ENCODE measurements around the gene DSG2. TPM values are rescaled to one million over a fixed set of nuclear protein-coding genes. Genes with fewer than 3 reads are reported as not detected.

DSG2 gene
- total RNA-seq, 4 donors from 2014 or later = 4.0 to 6.9 (median 5.7) TPM

DNA sequence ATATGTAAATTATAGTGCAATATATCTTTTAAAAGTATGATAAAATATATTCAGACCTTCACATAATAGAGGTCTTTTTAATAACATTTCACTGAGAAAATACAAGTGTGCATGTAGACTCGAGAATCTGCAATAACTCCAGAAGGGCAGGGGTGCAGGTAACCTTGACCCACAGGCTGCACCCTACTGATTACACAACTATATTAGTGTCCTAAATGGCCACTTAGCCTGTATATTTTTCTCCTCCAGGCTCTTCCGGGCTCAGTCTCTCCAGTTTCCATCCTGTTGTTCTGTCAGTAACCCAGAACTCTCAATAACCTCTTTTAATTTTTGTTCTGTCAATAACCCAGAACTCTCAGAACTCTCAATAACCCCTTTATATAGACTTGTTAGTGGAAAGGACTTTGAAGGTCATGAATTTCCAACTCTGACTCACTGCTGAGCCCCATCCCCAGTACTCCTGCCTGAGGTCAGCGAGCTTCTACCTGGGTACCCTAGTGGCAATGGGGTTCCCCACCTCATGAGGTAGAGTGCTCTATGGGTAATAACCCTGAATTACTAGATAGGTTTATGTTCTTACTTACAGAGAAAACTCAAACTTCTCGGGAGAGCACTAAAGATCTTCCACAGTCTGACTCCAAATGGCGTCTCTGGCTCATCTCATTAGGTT lies 85.3 kb downstream of the DSG2 start:
- no peak for DNase-seq (ENCODE audit: low spot score in 2 of 2)
- TF ChIP-seq, protein P1, sequence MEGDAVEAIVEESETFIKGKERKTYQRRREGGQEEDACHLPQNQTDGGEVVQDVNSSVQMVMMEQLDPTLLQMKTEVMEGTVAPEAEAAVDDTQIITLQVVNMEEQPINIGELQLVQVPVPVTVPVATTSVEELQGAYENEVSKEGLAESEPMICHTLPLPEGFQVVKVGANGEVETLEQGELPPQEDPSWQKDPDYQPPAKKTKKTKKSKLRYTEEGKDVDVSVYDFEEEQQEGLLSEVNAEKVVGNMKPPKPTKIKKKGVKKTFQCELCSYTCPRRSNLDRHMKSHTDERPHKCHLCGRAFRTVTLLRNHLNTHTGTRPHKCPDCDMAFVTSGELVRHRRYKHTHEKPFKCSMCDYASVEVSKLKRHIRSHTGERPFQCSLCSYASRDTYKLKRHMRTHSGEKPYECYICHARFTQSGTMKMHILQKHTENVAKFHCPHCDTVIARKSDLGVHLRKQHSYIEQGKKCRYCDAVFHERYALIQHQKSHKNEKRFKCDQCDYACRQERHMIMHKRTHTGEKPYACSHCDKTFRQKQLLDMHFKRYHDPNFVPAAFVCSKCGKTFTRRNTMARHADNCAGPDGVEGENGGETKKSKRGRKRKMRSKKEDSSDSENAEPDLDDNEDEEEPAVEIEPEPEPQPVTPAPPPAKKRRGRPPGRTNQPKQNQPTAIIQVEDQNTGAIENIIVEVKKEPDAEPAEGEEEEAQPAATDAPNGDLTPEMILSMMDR (IDR thresholded peaks at IDR 0.05) = no peak
- no peak for TF ChIP-seq POLR2A (IDR thresholded peaks at IDR 0.05)
- TF ChIP-seq EP300 (IDR thresholded peaks at IDR 0.05) = no peak
- 78 to 79% methylated on average over 5 of the region's 5 CpGs for WGBS, 2 donors
- no peaks in the 10 kb centered on the region for H3K27me3 ChIP-seq
- no peak overlapping the region for H3K27ac ChIP-seq
- no peaks in the 10 kb centered on the region for H3K36me3 ChIP-seq
- H3K9me3 ChIP-seq = no peaks in the 10 kb centered on the region
- H3K4me1 ChIP-seq = no peaks in the 10 kb centered on the region
- H3K4me3 ChIP-seq = no peak overlapping the region

DNA sequence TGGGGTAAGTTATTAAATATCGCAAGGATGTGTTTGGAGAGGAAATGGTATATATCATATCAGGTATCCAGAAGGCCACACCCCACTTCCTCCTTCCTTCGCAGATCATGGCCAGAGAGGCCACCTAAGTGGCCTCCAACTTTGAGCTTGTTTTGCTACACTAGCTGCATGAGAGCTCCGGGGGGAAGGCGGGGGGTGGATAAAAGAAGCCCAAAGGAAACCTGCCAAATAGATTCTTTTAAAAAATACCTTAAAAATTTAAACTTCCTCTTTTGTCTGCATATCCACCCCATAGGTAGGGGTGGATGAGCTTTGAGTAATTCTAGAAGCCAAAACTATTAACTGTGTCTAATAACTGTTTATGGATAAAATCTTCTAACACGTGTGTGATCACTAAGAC lies 88.0 kb downstream of the DSG2 start:
- Histone ChIP-seq H3K27ac (no peak overlapping the region), H3K4me3 (no peak overlapping the region), H3K4me1 (no peaks in the 10 kb centered on the region), H3K36me3 (no peaks in the 10 kb centered on the region), H3K27me3 (no peaks in the 10 kb centered on the region), H3K9me3 (no peaks in the 10 kb centered on the region)
- WGBS, 2 donors = 89 to 96% methylated on average over 5 of the region's 5 CpGs
- no peak for DNase-seq (ENCODE audit: low spot score in 2 of 2)
- TF ChIP-seq EP300 (IDR thresholded peaks at IDR 0.05) = no peak
- TF ChIP-seq POLR2A (IDR thresholded peaks at IDR 0.05) = no peak
- TF ChIP-seq, protein P1 (IDR thresholded peaks at IDR 0.05) = no peak

DNA sequence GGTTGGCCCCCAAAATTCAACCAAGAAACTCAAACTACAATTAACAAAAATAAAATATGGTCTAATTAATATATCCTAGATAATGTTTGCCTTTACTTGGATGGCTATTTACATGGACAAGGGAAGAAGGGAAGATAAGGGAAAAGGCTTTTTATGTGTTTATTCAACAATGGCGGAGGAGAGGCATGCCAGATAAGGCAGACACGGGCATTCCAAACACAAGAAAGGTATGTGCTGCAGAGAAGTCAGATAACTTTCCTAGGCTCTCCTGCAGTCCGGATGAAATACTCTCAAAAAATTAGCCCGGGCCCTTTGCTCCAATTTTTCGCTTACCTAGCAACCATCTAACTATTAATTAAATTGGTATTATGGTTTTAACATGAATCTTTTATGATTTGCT lies 88.6 kb downstream of the DSG2 start:
- no peak for DNase-seq (ENCODE audit: low spot score in 2 of 2)
- Histone ChIP-seq H3K36me3 (no peaks in the 10 kb centered on the region), H3K27me3 (no peaks in the 10 kb centered on the region), H3K27ac (no peak overlapping the region), H3K4me3 (no peak overlapping the region), H3K9me3 (no peaks in the 10 kb centered on the region), H3K4me1 (no peaks in the 10 kb centered on the region)
- TF ChIP-seq, protein P1 (IDR thresholded peaks at IDR 0.05) = no peak
- TF ChIP-seq EP300 (IDR thresholded peaks at IDR 0.05) (no peak), POLR2A (IDR thresholded peaks at IDR 0.05) (no peak)
- 93 to 94% methylated on average over 5 of the region's 5 CpGs for WGBS, 2 donors

DNA sequence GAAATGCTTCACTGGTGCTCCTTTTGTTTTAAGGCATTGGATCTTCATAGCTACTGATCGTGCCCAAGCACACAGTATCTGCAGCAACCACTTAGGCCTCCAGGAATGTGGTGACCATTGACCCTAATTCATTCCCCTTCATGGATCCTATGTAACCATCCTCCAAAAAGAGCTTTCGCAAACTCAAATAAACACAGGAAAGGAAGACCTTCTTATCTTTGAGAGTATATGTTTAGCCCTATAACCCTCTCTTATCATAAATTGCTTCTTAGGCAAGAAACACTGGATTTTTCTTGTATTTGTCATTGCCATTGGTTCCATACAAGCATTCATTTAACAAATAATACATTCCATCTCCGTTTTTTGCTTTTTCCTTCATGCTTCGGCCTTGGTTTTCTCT lies 89.6 kb downstream of the DSG2 start:
- WGBS, 2 donors = 80 to 85% methylated on average over 4 of the region's 4 CpGs
- no peaks in the 10 kb centered on the region for H3K4me1 ChIP-seq
- no peak overlapping the region for H3K27ac ChIP-seq
- DNase-seq (ENCODE audit: low spot score in 2 of 2) = no peak
- no peak overlapping the region for H3K4me3 ChIP-seq
- no peaks in the 10 kb centered on the region for H3K36me3 ChIP-seq
- TF ChIP-seq, protein P1 (IDR thresholded peaks at IDR 0.05) = no peak
- no peaks in the 10 kb centered on the region for H3K9me3 ChIP-seq
- no peaks in the 10 kb centered on the region for H3K27me3 ChIP-seq

DNA sequence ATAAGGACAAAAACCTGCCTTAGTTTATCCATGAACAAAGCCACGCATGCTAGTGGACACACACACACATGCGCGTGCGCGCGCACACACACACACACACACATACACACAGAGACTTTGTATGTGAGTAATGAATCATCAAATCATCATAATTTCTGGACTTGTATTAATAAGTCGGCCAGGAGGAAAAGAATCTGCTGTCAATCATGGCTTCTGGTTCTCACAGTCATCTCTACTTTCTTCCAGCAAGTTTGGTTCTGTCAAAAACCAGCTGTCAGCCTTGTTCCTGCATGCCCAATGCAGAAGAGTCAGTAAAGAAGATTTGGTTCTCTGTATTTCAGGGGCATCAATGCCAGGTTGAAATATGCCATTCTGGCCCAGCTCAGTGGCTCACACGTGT lies 92.6 kb downstream of the DSG2 start:
- Histone ChIP-seq H3K4me1 (no peaks in the 10 kb centered on the region), H3K27me3 (no peaks in the 10 kb centered on the region), H3K36me3 (no peaks in the 10 kb centered on the region), H3K27ac (no peak overlapping the region), H3K4me3 (no peak overlapping the region), H3K9me3 (no peaks in the 10 kb centered on the region)
- TF ChIP-seq POLR2A (IDR thresholded peaks at IDR 0.05) (no peak), EP300 (IDR thresholded peaks at IDR 0.05) (no peak)
- TF ChIP-seq, protein P1 (IDR thresholded peaks at IDR 0.05) = no peak
- 87 to 93% methylated on average over 8 of the region's 8 CpGs for WGBS, 2 donors
- DNase-seq (ENCODE audit: low spot score in 2 of 2) = no peak

All from tibial nerve (tissue), 4 donors.